HG02973 (cell line): ENCODE results near the gene AGPAT4.

ENCODE experiments used
- ATAC-seq: cut with Tn5 transposase; IDR thresholded peaks from one replicate; pipeline ENCODE4 v1.9.1; 2021; ENCODE audit warnings: moderate library complexity; ENCODE audit not compliant: unreplicated experiment

AGPAT4 gene

GRCh38 chr6:161082215-161082614 is 191.6 kb downstream of the AGPAT4 start:
- no peak for ATAC-seq

- no peak for ATAC-seq
Observed at GRCh38 chr6:161080263-161080970, 193.4 kb downstream of the AGPAT4 start.
